NOMO-1 (cell line): ENCODE data around the gene SPANXB1.
"Not testable (repeated sequence)": the region's sequence is repeated elsewhere in the genome, so short reads cannot be mapped to it uniquely, and the experiment has no call there.

Source experiments
- DNase-seq, 2 experiments: peaks; one replicate each; lab custom pipeline; 2025; ENCODE audit not compliant: unreplicated experiment in 2 of 2; lab: John Stamatoyannopoulos, UW

SPANXB1 gene, protein sequence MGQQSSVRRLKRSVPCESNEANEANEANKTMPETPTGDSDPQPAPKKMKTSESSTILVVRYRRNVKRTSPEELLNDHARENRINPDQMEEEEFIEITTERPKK

DNA sequence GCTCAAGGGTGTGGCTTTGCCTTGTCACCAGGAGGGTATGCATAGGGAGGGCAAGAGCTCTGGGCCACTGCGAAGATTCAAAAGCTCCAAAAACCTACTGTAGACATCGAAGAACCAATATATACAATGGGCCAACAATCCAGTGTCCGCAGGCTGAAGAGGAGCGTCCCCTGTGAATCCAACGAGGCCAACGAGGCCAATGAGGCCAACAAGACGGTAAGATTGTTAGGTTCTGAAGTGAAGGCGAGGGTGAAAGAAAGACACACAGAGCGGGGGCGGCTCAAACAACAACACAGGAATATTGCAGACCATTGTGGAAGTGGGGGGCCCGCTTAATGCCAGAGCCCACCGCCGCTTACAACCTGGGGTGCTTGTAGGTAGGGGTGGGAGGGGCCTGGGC lies at the start of gene SPANXB1:
Gene SPANXB1 (plus strand): TSS at position 27 of the 400 bp plus-strand sequence. CDS start 100 bp downstream, at position 127.
- not testable (repeated sequence) for DNase-seq

GRCh38 chrX:140967036-140967435 lies 35.4 kb upstream of the SPANXB1 start:
- DNase-seq, result no peak

GRCh38 chrX:140971099-140971795 lies 31.1 kb upstream of the SPANXB1 start:
- DNase-seq, result no peak

DNA sequence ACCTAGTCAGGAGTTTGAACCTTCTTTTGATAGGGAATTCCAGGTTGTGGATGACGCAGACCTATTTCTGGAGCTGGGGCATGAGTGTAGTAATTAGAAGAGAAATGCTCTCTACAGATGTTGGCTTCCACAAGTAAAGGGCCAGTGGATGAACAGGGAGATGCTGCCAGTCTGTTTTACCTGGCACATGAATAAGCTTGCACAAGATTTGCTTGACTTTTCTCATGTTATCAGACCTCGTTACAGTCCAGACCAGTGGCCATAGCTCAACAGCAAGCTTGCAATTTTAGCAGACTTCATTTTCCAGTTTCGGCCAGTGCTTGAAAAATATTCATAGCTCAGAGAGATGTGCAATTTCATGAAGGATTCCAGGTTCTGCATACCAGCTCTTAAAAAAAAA lies 26.9 kb upstream of the SPANXB1 start:
- DNase-seq, result no peak

- DNase-seq, result no peak
Measured at GRCh38 chrX:140980271-140980670, 22.1 kb upstream of the SPANXB1 start.

GRCh38 chrX:140983730-140984129 lies 18.7 kb upstream of the SPANXB1 start:
- no peak for DNase-seq

GRCh38 chrX:141005243-141005642 lies 2.8 kb downstream of the SPANXB1 start:
- DNase-seq, result not testable (repeated sequence)

- DNase-seq, result not testable (repeated sequence)
Measured at GRCh38 chrX:141044246-141044645, 41.9 kb downstream of the SPANXB1 start.

DNA sequence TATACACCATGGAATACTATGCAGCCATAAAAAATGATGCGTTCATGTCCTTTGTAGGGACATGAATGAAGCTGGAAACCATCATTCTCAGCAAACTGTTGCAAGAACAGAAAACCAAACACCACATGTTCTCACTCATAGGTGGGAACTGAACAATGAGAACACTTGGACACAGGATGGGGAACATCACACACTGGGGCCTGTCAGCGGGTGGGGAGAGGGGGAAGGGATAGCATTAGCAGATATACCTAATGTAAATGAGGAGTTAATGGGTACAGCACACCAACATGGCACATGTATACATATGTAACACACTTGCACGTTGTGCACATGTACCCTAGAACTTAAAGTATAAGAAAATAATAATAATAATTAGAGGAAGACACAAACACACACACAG lies 47.5 kb downstream of the SPANXB1 start:
- not testable (repeated sequence) for DNase-seq

GRCh38 chrX:141052098-141052497 lies 49.7 kb downstream of the SPANXB1 start:
- not testable (repeated sequence) for DNase-seq
